Endothelial cell (in vitro differentiated cells): ENCODE results near the gene KRTAP1-3. TPM values are rescaled to one million over a fixed set of nuclear protein-coding genes. Genes with fewer than 3 reads are reported as not detected.
"Not testable (repeated sequence)": the region's sequence is repeated elsewhere in the genome, so short reads cannot be mapped to it uniquely, and the experiment has no call there.

Experiments used
- DNase-seq: peaks from one replicate; pipeline ENCODE4 v3.0.0; 2021; ENCODE audit warnings: low spot score
- H3K27ac Mint-ChIP-seq: one replicate; pipeline ENCODE4 v1.8.0; 2021; ENCODE audit warnings: mixed read lengths, inconsistent platforms; ENCODE audit not compliant: unreplicated experiment
- H3K27me3 Mint-ChIP-seq: one replicate; pipeline ENCODE4 v1.8.0; 2021; ENCODE audit warnings: mild to moderate bottlenecking, moderate library complexity, mixed read lengths, inconsistent platforms; ENCODE audit not compliant: unreplicated experiment
- H3K36me3 Mint-ChIP-seq: one replicate; pipeline ENCODE4 v1.8.0; 2021; ENCODE audit warnings: mild to moderate bottlenecking, low read depth, mixed read lengths, inconsistent platforms; ENCODE audit not compliant: unreplicated experiment
- H3K4me1 Mint-ChIP-seq: one replicate; pipeline ENCODE4 v1.8.0; 2021; ENCODE audit warnings: mild to moderate bottlenecking, mixed read lengths, inconsistent platforms; ENCODE audit not compliant: unreplicated experiment
- H3K4me3 Mint-ChIP-seq: one replicate; pipeline ENCODE4 v1.8.0; 2021; ENCODE audit warnings: mild to moderate bottlenecking, mixed read lengths, inconsistent platforms; ENCODE audit not compliant: unreplicated experiment
- H3K9me3 Mint-ChIP-seq: one replicate; pipeline ENCODE4 v1.8.0; 2021; ENCODE audit warnings: mixed read lengths, inconsistent platforms; ENCODE audit not compliant: unreplicated experiment
- CTCF ChIP-seq: fragments of 200-600 bp; sonication (generic); IDR thresholded peaks from one replicate; pipeline ENCODE4 v1.5.0; 2021; ENCODE audit warnings: antibody characterized with exemption; ENCODE audit not compliant: unreplicated experiment
- total RNA-seq: library from RNA; stranded (reverse); fragmentation: NEBNext Ultra II Directional; extraction: Animal tissue kit (Norgen Biotek cat#: 25700); gene quantifications from one replicate; pipeline ENCODE4 v1.2.1, GENCODE V29; 2021; ENCODE audit not compliant: unreplicated experiment

Gene KRTAP1-3
- total RNA-seq, 1 donor from 2014 or later, result not detected

GRCh38 chr17:41058741-41059140, 24.1 kb upstream of the KRTAP1-3 start:
- Mint-ChIP-seq H3K36me3 (no peaks in the 10 kb centered on the region), H3K4me1 (no peaks in the 10 kb centered on the region), H3K27me3 (peaks cover 1% of the 10 kb centered on the region), H3K27ac (no peak overlapping the region), H3K9me3 (no peaks in the 10 kb centered on the region), H3K4me3 (no peak overlapping the region)
- DNase-seq, result no peak
- no peak for TF ChIP-seq CTCF

- H3K27ac Mint-ChIP-seq, result no peak overlapping the region
- no peaks in the 10 kb centered on the region for H3K9me3 Mint-ChIP-seq
- no peaks in the 10 kb centered on the region for H3K4me1 Mint-ChIP-seq
- no peaks in the 10 kb centered on the region for H3K27me3 Mint-ChIP-seq
- H3K36me3 Mint-ChIP-seq, result no peaks in the 10 kb centered on the region
- no peak for DNase-seq
- H3K4me3 Mint-ChIP-seq, result no peak overlapping the region
- TF ChIP-seq CTCF, result no peak
These were observed 22.9 kb upstream of the KRTAP1-3 start for GRCh38 chr17:41057547-41057946.

- H3K27ac Mint-ChIP-seq, DNase-seq, H3K27me3 Mint-ChIP-seq, H3K36me3 Mint-ChIP-seq, H3K4me1 Mint-ChIP-seq, H3K4me3 Mint-ChIP-seq, H3K9me3 Mint-ChIP-seq: not testable (repeated sequence)
These were observed 20.5 kb upstream of the KRTAP1-3 start, which contains the start of gene KRTAP2-2 for GRCh38 chr17:41055130-41055529. Gene KRTAP2-2 (minus strand): TSS chr17:41055230. CDS start chr17:41055211, 19 bp downstream.

- not testable (repeated sequence) for H3K36me3 Mint-ChIP-seq, H3K27ac Mint-ChIP-seq, H3K4me3 Mint-ChIP-seq, H3K27me3 Mint-ChIP-seq, H3K9me3 Mint-ChIP-seq, H3K4me1 Mint-ChIP-seq, DNase-seq
These were observed 19.9 kb upstream of the KRTAP1-3 start for GRCh38 chr17:41054556-41054955.

GRCh38 chr17:41054025-41054424, 19.4 kb upstream of the KRTAP1-3 start:
- TF ChIP-seq CTCF, result no peak
- Mint-ChIP-seq H3K4me3 (no peak overlapping the region), H3K4me1 (no peaks in the 10 kb centered on the region), H3K9me3 (no peaks in the 10 kb centered on the region), H3K27ac (no peak overlapping the region), H3K27me3 (no peaks in the 10 kb centered on the region), H3K36me3 (no peaks in the 10 kb centered on the region)
- no peak for DNase-seq

- no peak for DNase-seq
- no peak overlapping the region for H3K27ac Mint-ChIP-seq
These were observed 17.9 kb upstream of the KRTAP1-3 start for GRCh38 chr17:41052566-41052965.

More at GRCh38 chr17:41052566-41052965, 17.9 kb upstream of the KRTAP1-3 start:
- Mint-ChIP-seq H3K4me3 (no peak overlapping the region), H3K4me1 (no peaks in the 10 kb centered on the region), H3K9me3 (no peaks in the 10 kb centered on the region), H3K36me3 (no peaks in the 10 kb centered on the region), H3K27me3 (no peaks in the 10 kb centered on the region)
- TF ChIP-seq CTCF, result no peak
